Stimulated activated CD8-positive, alpha-beta memory T cell treated with anti-CD3 and anti-CD28 coated beads, Interleukin-4, amount 100 ng/mL, for 24 hours (primary cell): ENCODE data around the gene RBM28.

Experiments used
- DNase-seq: peaks from one replicate; pipeline ENCODE4 v3.0.0-alpha.2; 2020; ENCODE audit warnings: low read depth

RBM28 gene, protein sequence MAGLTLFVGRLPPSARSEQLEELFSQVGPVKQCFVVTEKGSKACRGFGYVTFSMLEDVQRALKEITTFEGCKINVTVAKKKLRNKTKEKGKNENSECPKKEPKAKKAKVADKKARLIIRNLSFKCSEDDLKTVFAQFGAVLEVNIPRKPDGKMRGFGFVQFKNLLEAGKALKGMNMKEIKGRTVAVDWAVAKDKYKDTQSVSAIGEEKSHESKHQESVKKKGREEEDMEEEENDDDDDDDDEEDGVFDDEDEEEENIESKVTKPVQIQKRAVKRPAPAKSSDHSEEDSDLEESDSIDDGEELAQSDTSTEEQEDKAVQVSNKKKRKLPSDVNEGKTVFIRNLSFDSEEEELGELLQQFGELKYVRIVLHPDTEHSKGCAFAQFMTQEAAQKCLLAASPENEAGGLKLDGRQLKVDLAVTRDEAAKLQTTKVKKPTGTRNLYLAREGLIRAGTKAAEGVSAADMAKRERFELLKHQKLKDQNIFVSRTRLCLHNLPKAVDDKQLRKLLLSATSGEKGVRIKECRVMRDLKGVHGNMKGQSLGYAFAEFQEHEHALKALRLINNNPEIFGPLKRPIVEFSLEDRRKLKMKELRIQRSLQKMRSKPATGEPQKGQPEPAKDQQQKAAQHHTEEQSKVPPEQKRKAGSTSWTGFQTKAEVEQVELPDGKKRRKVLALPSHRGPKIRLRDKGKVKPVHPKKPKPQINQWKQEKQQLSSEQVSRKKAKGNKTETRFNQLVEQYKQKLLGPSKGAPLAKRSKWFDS

GRCh38 chr7:128343554-128344430 is at the start of gene RBM28:
RBM28 (minus strand) TSS chr7:128343908; CDS start chr7:128343793, 115 bp downstream.
- peak; percentile 72 for DNase-seq

DNA sequence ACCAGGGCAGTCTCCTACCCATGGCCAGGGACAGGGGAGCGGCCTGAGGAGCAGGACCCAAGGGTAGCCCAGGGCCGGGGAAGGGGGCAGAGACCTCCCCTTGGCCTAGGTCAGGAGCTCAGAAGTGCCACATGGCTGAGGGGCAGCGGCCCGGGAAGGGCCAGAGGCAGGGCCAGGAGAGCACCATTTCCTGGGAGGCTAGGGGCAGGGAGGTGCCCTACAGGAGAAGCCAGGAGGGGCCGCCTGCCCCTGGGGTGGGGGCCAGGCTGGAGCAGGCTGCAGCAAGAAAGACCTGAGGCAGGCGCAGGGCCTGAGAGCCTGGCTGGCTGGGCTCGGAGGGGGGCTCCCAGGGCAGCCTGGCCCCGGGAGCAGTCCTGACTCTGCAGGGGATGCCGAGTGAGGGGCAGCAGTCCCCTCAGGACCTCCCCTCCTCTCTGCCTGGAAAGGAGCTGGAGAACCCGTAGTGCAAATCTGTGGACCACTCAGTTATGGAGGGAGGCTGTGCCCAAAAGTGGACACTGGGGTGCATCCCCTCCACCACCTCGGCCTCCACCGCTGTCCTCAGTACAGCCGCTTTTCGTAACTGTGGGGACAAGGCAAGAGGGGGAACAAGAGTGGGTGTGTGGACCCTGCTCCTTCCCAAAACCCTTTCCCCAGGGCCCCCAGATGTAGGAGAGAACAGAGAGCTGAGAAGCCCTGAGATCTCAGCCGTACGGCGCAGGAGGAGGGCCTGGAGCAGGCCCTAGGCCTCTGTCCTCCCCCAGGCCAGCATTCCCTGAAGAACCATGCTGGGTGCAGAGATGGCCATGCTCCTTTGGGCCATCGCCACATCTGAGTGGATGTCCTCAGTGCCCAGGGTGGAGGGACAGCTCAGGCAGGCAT is 49.0 kb upstream of the RBM28 start:
- no peak for DNase-seq

DNA sequence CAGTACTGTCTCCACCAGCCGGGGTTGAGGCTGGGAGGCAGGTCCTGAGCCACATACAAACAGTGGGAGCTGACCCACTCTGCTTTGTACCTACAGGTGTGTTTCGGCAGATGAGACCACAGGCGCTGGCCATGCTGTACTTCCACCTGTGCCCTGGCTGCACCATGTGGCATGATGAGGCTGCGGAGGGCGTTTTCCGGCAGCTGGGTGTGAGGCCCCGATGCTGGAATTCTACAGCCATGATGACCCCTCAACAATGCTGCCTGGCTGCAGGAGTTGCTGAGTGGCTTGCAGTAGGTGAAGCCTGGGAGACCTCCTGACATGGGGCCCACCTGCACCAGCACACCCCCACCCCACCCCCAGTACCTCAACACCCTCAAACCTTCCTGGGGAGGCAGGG is 48.1 kb upstream of the RBM28 start:
- DNase-seq = no peak

- DNase-seq = no peak
Observed at GRCh38 chr7:128390871-128391565, 47.3 kb upstream of the RBM28 start.

DNA sequence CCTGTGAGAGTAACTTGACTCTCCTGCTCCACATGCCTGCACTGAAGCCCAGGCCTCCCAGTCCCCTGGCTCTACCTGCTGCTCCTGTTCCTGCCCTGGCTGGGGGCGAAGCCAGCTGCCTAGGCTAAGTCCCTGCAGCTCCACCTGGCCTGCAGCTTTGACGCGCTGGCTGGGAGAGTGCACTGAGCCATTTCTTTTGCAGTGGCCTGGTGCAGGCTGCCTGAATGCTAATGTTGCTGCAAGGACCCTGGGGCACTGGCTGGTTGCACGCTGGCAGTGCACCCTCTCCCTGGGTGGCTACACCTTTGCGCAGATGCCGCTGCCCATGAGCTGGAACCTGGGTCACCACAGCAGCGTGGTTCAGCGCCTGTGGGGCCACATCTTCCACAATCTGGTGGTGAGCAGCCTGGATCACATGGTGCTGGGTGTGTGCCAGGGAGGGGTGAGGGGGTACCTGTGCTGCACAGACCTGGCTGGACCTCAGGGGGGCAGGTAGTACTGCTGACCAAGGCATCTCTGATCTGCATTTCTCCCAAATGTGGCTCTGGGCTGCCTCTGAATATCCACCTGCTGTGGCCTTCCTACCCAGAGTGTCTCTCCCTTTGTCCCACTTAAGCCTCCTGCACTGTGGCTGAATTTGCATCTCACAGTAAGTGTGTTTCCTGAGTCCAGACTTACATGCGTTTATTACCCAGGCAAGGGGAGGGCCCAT is 46.1 kb upstream of the RBM28 start:
- DNase-seq = no peak

GRCh38 chr7:128389085-128389617 is 45.4 kb upstream of the RBM28 start:
- no peak for DNase-seq

GRCh38 chr7:128388145-128388485 is 44.4 kb upstream of the RBM28 start:
- DNase-seq = no peak

DNA sequence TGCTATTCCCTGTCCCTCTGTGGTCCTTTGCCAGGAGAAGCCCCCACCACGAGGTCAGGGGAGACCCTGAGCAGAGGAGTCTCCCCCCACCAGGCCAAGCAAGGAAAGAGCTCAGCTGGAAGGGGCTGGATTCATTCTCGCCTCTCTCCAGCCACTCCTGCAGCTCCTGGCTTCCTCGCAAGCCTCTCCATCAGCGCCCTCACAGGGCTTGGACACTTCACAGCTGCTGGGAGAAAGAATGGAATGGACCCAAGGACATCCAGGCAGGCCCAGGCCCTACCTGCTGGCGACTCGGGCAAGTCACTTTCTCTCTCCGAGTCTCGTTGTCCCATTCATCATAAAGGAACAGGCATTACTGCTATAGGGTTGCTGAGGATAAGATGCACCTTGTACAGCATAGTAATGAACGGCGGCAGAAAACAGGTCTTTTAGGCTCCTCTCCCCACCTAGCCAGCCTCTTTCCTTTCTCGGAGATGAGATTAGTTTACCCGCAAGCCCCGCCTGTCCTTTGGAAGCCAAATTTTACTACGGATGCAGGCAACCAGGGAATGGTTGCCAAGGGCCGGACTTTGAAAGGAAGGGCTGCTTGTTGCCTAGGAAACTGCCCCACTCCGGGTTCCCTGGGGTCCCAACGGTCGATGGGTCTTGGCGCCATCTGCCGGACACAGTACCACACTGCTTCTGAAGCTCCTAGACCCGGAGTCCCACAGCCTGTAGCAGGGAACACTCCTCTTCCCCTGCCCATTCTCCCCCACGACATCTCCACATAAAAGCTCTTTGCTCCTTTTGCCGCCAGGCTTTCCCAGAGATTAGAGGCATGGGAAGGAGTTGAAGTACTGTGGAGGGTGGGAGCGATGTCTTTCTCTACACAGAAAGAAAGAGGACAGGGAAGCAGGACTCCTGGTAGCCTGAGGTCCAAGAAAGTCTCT is 43.8 kb upstream of the RBM28 start:
- DNase-seq = peak; percentile 59

GRCh38 chr7:128385988-128386925 is 42.5 kb upstream of the RBM28 start:
- no peak for DNase-seq

DNA sequence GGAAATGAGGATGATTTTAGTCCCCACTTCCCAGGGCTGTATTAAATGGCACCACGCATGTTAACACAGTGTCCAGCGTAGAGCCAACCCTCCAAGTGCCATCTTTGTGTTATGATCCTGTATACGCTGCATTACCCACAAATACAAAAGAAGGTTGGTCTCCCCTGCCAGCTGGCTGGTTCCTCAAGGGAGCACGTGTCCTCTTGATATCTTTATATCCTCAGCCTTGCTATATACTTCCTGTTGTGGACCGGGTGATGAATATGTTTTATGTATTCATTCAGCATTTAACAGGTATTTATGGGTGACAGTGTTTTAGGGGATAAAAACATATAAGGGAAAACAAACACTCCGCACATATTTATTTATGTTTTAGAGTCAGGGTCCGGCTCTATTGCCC is 41.0 kb upstream of the RBM28 start:
- DNase-seq = no peak

GRCh38 chr7:128383776-128384175 is 40.1 kb upstream of the RBM28 start:
- DNase-seq = no peak

DNA sequence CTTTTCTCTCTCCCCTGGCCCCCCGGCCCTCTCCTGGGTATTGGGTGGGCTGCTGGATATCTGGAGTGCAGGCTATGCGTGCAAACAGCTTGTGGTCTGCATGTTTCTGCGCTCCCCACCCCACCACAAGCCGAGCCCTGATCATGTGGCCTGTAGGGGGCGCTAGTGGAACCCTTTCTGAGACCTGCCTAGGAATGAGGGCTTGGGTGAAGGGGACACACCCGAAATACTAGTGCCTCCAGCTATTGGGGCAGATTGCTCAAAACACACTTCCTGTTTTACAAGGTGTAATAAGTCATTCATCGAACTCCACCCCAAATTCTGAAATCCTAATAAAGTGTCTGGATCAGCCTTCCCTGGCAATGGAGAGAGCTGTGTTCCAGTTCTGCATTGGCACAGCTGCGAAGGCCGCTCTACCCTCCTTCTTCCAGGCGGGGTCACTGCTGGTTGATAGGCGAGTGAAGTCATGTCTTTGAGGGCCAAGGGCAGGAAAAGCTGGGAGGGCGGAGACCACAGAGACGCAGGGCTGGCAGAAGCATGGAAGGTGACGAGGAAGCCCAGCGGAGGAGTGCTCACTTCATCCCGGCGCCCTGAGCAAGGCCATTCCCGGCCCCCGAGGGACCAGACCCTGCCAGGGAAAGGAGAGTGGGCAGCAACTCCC is 37.6 kb upstream of the RBM28 start:
- no peak for DNase-seq

DNA sequence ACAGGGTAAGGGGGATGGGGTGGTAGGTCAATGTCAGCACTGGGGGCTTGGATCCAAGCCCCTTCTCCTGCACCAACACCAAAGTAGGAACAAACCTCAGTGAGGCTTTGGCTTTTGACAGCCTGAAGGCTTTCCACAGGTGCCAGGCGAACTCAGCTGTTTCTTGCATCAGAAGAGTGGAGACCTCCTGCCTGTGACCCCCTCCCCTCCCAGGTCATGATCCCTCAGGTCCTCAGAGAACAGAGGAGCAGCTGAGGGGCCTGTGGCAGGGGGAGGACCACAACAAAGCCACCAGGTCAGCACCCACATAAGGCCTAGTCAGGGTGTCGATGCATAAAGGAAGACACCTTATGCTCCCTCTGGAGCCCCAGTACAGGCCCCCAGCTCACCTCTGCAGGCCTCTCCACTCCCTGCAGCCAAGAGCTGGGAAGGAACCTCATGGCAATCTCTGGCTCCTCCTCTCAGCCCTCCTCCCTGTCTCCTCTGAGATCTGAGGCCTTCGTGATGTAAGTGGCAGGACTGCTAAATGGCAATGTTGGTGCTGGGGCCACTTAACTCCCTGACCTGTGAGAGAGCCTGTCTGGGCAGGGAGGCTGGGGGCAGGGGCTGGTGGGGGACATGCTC is 36.9 kb upstream of the RBM28 start:
- no peak for DNase-seq

DNA sequence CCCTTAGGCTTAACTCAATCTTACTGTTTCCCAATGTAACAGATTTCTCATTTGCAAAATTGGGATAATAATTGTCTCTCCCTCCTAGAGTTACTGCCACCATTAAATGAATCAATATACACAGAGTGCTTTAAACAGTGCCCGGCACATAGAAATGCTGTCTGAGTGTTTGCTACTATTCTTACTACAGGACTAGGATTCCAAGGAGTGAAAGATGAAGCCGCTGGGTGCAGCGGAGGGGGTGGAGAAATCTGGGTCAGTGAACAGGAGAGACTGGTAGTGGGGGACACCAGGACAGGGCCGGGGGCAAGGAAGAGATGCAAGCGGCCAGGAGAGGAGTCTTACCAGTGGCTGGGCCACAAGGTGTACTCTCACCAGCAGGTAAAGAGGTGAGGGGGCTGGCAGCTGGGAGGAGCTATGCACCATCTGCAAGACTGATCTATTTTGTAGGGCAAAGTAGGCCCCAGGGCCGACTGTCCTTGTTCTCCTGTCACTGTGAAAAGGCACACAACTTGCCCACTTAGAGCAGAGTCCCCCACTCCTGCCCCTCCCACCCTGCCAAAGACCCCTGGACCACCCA is 36.3 kb upstream of the RBM28 start:
- DNase-seq = no peak

DNA sequence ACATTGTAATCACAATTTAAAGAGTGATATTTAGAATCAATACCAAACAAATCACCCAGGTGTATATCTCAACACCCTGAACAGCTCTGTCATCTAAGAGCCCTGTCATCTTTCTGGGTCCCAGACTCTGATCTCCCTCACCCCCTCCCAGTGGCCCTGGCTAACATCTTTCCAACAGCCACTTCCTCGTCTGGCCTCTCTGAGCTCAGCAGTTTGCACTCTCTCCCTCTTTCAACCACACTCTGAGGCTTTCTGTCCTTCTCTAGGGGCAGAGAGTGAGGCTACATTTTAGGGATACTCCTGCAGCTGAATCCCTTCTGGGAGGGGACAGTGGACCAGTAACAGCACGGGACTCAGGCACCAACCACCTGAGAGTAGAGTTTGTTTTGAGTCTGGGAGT is 34.9 kb upstream of the RBM28 start:
- no peak for DNase-seq

- no peak for DNase-seq
Observed at GRCh38 chr7:128376077-128376476, 32.4 kb upstream of the RBM28 start.
